IPS-20b (cell line): ENCODE measurements around the gene MED27.

Experiments used
- H3K27ac ChIP-seq: one replicate; pipeline ENCODE4 v1.5.1; 2013; ENCODE audit warnings: low read length
- H3K27me3 ChIP-seq: 2 replicates; pipeline ENCODE4 v1.6.1; 2013; ENCODE audit warnings: mild to moderate bottlenecking, low read length, inconsistent platforms; ENCODE audit not compliant: insufficient read depth
- H3K36me3 ChIP-seq: 2 replicates; pipeline ENCODE4 v1.6.1; 2013; ENCODE audit warnings: low read depth, mild to moderate bottlenecking, inconsistent platforms, low read length, moderate library complexity; ENCODE audit not compliant: insufficient read depth
- H3K4me1 ChIP-seq: 2 replicates; pipeline ENCODE4 v1.6.1; 2013; ENCODE audit warnings: mild to moderate bottlenecking, control low read depth, inconsistent platforms, low read length, moderate library complexity; ENCODE audit not compliant: insufficient read depth
- H3K4me3 ChIP-seq: 2 replicates; pipeline ENCODE4 v1.5.1; 2013; ENCODE audit warnings: mild to moderate bottlenecking, low read length, inconsistent platforms
- H3K9ac ChIP-seq: 2 replicates; pipeline ENCODE4 v1.6.1; 2013; ENCODE audit warnings: low read depth, mild to moderate bottlenecking, inconsistent platforms, low read length, moderate library complexity
- H3K9me3 ChIP-seq: 2 replicates; pipeline ENCODE4 v1.6.1; 2013; ENCODE audit warnings: mild to moderate bottlenecking, low read depth, low read length, inconsistent platforms; ENCODE audit not compliant: insufficient read depth

The MED27 gene

GRCh38 chr9:131840220-131840619 is 239.4 kb downstream of the MED27 start:
- no peak overlapping the region for H3K4me3 ChIP-seq
- H3K36me3 ChIP-seq, result no peaks in the 10 kb centered on the region
- H3K27me3 ChIP-seq, result no peaks in the 10 kb centered on the region
- no peak overlapping the region for H3K27ac ChIP-seq
- no peaks in the 10 kb centered on the region for H3K9me3 ChIP-seq
- H3K4me1 ChIP-seq, result no peaks in the 10 kb centered on the region; the same call in 1 of the 2 replicates
- H3K9ac ChIP-seq, result no peak overlapping the region

DNA sequence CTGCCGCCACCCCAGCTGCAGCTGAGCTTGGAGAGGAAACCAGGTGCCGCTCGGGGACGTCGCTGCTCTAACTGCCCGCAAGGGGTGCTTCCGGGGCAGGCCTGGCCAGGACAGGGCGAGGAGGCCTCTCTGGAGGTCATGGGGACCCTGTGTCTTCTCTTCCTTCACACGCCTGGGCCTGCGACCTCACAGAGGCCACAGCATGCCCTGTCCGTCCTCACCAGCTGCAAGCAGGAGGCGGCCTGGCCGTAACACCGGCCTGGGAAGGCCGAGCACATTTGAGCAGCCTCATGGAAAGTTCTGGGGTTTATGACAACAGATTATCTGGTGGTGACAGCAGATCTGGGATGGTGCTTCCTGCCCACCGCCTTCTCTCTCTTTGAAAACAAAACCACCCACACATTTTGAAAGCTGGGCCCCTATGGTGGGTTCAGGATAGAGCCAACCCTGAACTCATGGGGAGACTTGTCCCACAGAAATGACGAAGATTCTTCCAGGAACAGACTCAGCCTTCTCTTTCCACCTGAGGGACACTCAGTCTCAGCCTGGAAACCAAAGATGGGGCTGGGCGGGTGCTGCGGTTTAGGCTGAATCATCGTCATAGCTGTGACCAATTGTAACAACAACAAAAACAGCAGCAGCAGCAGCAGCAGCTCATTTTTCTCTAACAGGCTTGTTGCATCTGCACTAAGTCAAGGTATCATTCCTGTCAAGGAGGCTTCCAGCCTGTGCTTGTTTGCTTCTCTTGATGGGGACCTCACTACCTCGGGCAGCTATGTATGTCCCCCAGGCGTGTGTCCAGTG is 240.2 kb downstream of the MED27 start:
- H3K27me3 ChIP-seq, result no peaks in the 10 kb centered on the region
- no peak overlapping the region for H3K27ac ChIP-seq
- no peak overlapping the region for H3K4me3 ChIP-seq
- no peaks in the 10 kb centered on the region for H3K9me3 ChIP-seq
- no peak overlapping the region for H3K9ac ChIP-seq
- H3K36me3 ChIP-seq, result no peaks in the 10 kb centered on the region
- H3K4me1 ChIP-seq, result no peaks in the 10 kb centered on the region; the same call in 1 of the 2 replicates

DNA sequence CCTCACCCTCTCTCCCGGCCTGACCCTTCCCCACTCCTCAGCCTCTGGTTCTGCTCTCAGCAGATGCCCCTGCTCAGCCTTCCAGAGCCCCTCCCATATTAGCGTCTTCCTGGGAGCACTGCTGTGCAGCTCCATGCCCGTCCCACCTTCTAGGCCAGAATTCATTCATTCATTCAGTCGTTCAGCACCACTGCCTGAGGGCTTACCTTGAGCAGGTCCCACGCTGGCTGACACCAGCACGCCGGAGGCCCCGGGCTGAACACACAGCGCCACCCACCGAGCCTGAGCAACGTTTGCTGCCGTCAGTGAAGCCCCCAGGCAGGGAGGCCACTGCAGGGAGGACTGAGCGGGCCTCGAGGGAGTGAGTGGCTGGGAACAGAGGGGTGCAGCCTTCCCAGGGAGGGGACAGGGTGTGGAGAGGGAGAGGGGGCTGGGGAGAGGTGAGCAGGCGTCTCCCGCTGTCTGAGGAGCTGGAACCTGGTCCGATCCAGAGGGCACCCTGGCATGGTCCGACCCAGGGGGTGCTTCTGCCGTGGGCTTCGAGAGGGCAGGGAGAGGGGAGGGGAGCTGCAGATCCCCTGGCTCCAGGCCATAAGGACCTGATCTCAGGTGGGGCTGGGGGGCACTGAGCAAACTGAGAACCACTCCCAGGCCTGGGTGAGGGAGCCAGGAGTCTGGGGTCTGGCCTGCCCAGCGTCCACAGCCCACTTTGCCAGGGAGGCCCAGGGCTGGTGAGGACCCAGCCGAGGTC is 241.0 kb downstream of the MED27 start:
- Histone ChIP-seq H3K36me3 (no peaks in the 10 kb centered on the region), H3K27me3 (no peaks in the 10 kb centered on the region), H3K4me1 (no peaks in the 10 kb centered on the region; the same call in 1 of the 2 replicates), H3K9me3 (no peaks in the 10 kb centered on the region), H3K4me3 (no peak overlapping the region), H3K9ac (no peak overlapping the region), H3K27ac (no peak overlapping the region)

- H3K9ac ChIP-seq, result no peak overlapping the region
- no peaks in the 10 kb centered on the region for H3K36me3 ChIP-seq
Observed at GRCh38 chr9:131837836-131838235, 241.8 kb downstream of the MED27 start.

DNA sequence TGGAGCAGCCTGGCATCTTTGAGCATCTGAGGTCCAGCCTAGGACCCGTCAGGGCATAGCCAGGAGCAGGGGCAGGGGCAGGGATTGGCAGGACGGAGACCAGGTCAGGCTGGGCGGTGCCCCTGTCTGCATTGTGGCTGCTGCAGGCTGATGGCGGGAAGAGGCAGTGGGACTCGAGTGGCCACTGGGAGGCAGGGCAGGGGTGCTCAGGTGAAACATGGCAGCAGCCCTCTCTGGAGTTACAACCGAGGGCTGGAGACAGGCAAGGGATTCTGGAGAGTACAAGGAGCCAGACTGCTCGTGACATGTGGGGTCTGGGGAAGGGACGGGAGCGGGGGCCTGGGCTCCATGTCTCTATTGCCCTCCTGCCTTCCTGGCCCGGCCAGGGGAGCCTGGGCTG is 242.4 kb downstream of the MED27 start:
- Histone ChIP-seq H3K4me1 (no peaks in the 10 kb centered on the region; the same call in 1 of the 2 replicates), H3K9me3 (no peaks in the 10 kb centered on the region), H3K4me3 (no peak overlapping the region), H3K27me3 (no peaks in the 10 kb centered on the region), H3K36me3 (no peaks in the 10 kb centered on the region), H3K27ac (no peak overlapping the region), H3K9ac (no peak overlapping the region)

More at GRCh38 chr9:131837836-131838235, 241.8 kb downstream of the MED27 start:
- H3K4me1 ChIP-seq, result no peaks in the 10 kb centered on the region; the same call in 1 of the 2 replicates
- no peaks in the 10 kb centered on the region for H3K27me3 ChIP-seq
- no peak overlapping the region for H3K4me3 ChIP-seq
- H3K9me3 ChIP-seq, result no peaks in the 10 kb centered on the region
- no peak overlapping the region for H3K27ac ChIP-seq

GRCh38 chr9:131836607-131837315 is 242.9 kb downstream of the MED27 start:
- no peaks in the 10 kb centered on the region for H3K36me3 ChIP-seq
- no peak overlapping the region for H3K4me3 ChIP-seq
- H3K27ac ChIP-seq, result no peak overlapping the region
- H3K4me1 ChIP-seq, result no peaks in the 10 kb centered on the region; the same call in 1 of the 2 replicates
- no peaks in the 10 kb centered on the region for H3K27me3 ChIP-seq
- no peaks in the 10 kb centered on the region for H3K9me3 ChIP-seq
- H3K9ac ChIP-seq, result no peak overlapping the region

- no peaks in the 10 kb centered on the region for H3K36me3 ChIP-seq
- no peaks in the 10 kb centered on the region for H3K27me3 ChIP-seq
- H3K9ac ChIP-seq, result no peak overlapping the region
Observed at GRCh38 chr9:131836021-131836420, 243.6 kb downstream of the MED27 start.

GRCh38 chr9:131835151-131835910 is 244.3 kb downstream of the MED27 start:
- no peak overlapping the region for H3K9ac ChIP-seq
- H3K4me1 ChIP-seq, result no peaks in the 10 kb centered on the region; the same call in 1 of the 2 replicates
- H3K27me3 ChIP-seq, result no peaks in the 10 kb centered on the region
- no peaks in the 10 kb centered on the region for H3K9me3 ChIP-seq
- H3K27ac ChIP-seq, result no peak overlapping the region
- no peak overlapping the region for H3K4me3 ChIP-seq
- H3K36me3 ChIP-seq, result no peaks in the 10 kb centered on the region

More at GRCh38 chr9:131836021-131836420, 243.6 kb downstream of the MED27 start:
- H3K4me3 ChIP-seq, result no peak overlapping the region
- no peaks in the 10 kb centered on the region; the same call in 1 of the 2 replicates for H3K4me1 ChIP-seq
- no peak overlapping the region for H3K27ac ChIP-seq
- H3K9me3 ChIP-seq, result no peaks in the 10 kb centered on the region

GRCh38 chr9:131834721-131835120 is 244.9 kb downstream of the MED27 start:
- no peaks in the 10 kb centered on the region for H3K27me3 ChIP-seq
- H3K27ac ChIP-seq, result no peak overlapping the region
- H3K4me1 ChIP-seq, result no peaks in the 10 kb centered on the region; the same call in 1 of the 2 replicates
- H3K9ac ChIP-seq, result no peak overlapping the region
- H3K9me3 ChIP-seq, result no peaks in the 10 kb centered on the region
- no peaks in the 10 kb centered on the region for H3K36me3 ChIP-seq
- no peak overlapping the region for H3K4me3 ChIP-seq

GRCh38 chr9:131833906-131834305 is 245.8 kb downstream of the MED27 start:
- H3K9ac ChIP-seq, result no peak overlapping the region
- no peaks in the 10 kb centered on the region for H3K9me3 ChIP-seq
- no peaks in the 10 kb centered on the region for H3K27me3 ChIP-seq
- H3K4me3 ChIP-seq, result no peak overlapping the region
- no peak overlapping the region for H3K27ac ChIP-seq
- no peaks in the 10 kb centered on the region for H3K36me3 ChIP-seq
- H3K4me1 ChIP-seq, result no peaks in the 10 kb centered on the region; the same call in 1 of the 2 replicates

DNA sequence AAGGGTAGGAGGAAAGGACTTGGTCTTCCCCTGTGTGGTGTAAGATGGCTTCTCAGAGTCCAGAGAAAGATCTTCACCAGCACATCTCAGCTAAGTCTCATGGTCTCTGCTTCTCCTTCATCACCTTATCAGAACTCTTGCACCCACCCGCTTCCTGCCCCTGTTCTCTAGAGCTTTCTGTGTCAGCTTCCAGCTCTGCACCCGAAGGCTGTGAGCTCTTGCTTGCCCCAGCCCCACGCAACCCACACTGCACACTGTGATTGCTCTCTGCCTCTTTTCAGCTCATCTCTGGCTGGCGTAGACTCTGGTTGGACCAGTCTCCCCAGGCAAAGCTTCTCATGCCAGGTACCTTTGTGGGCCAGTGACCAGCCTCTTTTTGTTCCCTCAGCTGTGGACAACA is 246.6 kb downstream of the MED27 start:
- Histone ChIP-seq H3K4me1 (no peaks in the 10 kb centered on the region; the same call in 1 of the 2 replicates), H3K27ac (no peak overlapping the region), H3K4me3 (no peak overlapping the region), H3K9me3 (no peaks in the 10 kb centered on the region), H3K27me3 (no peaks in the 10 kb centered on the region), H3K9ac (no peak overlapping the region), H3K36me3 (no peaks in the 10 kb centered on the region)
